Kidney epithelial cell (primary cell): ENCODE results near the gene MYO3A. TPM values are rescaled to one million over a fixed set of nuclear protein-coding genes. Genes with fewer than 3 reads are reported as not detected.

Experiments used
- DNase-seq: peaks from one replicate; pipeline ENCODE4 v3.0.0-alpha.2; 2010; ENCODE audit warnings: low read depth
- H3K27me3 ChIP-seq: 2 replicates; pipeline ENCODE4 v1.6.0; 2011; ENCODE audit warnings: low read length; ENCODE audit not compliant: control insufficient read depth, insufficient read depth
- H3K36me3 ChIP-seq: 2 replicates; pipeline ENCODE4 v1.5.1; 2011; ENCODE audit warnings: low read length; ENCODE audit not compliant: control insufficient read depth, insufficient read depth
- H3K4me3 ChIP-seq: 2 replicates; pipeline ENCODE4 v1.5.1; 2011; ENCODE audit warnings: low read depth, mild to moderate bottlenecking, control low read depth, low read length
- CTCF ChIP-seq: IDR thresholded peaks from 2 replicates; pipeline ENCODE4 v1.5.1; 2011; ENCODE audit warnings: mild to moderate bottlenecking, moderate library complexity, low read length, control low read depth, inconsistent platforms; ENCODE audit not compliant: insufficient read depth, poor library complexity, severe bottlenecking
- total RNA-seq: library from RNA; depleted of rRNA; stranded (reverse); fragments of >200 nt; gene quantifications from 2 replicates; pipeline ENCODE4 v1.2.3, GENCODE V29; 2015

The MYO3A gene
- total RNA-seq, 1 donor from 2014 or later = 2.3 TPM

GRCh38 chr10:26044141-26044749, 110.2 kb downstream of the MYO3A start:
- TF ChIP-seq CTCF = no peak
- H3K4me3 ChIP-seq = no peak overlapping the region
- H3K36me3 ChIP-seq = no peaks in the 10 kb centered on the region
- no peaks in the 10 kb centered on the region for H3K27me3 ChIP-seq
- no peak for DNase-seq

- Histone ChIP-seq H3K36me3 (no peaks in the 10 kb centered on the region), H3K4me3 (no peak overlapping the region), H3K27me3 (no peaks in the 10 kb centered on the region)
- DNase-seq = no peak
- no peak for TF ChIP-seq CTCF
These were observed 112.2 kb downstream of the MYO3A start for GRCh38 chr10:26046073-26046700.

GRCh38 chr10:26048756-26049155, 114.7 kb downstream of the MYO3A start:
- TF ChIP-seq CTCF = no peak
- no peaks in the 10 kb centered on the region for H3K27me3 ChIP-seq
- no peak for DNase-seq
- no peaks in the 10 kb centered on the region for H3K36me3 ChIP-seq
- no peak overlapping the region for H3K4me3 ChIP-seq

GRCh38 chr10:26052326-26052725, 118.3 kb downstream of the MYO3A start:
- no peaks in the 10 kb centered on the region for H3K27me3 ChIP-seq

GRCh38 chr10:26057466-26057865, 123.4 kb downstream of the MYO3A start:
- peak; percentile 18 for DNase-seq
- Histone ChIP-seq H3K27me3 (no peaks in the 10 kb centered on the region), H3K4me3 (no peak overlapping the region), H3K36me3 (no peaks in the 10 kb centered on the region)
- TF ChIP-seq CTCF = no peak

More at GRCh38 chr10:26052326-26052725, 118.3 kb downstream of the MYO3A start:
- TF ChIP-seq CTCF = no peak
- no peaks in the 10 kb centered on the region for H3K36me3 ChIP-seq
- DNase-seq = no peak
- H3K4me3 ChIP-seq = no peak overlapping the region

GRCh38 chr10:26064106-26064505, 130.1 kb downstream of the MYO3A start:
- H3K36me3 ChIP-seq = no peaks in the 10 kb centered on the region
- TF ChIP-seq CTCF = no peak
- no peaks in the 10 kb centered on the region for H3K27me3 ChIP-seq
- DNase-seq = no peak
- H3K4me3 ChIP-seq = no peak overlapping the region
